IPS DF 19.7 (cell line): ENCODE measurements around the gene TMEM235.
"Not testable (repeated sequence)": the region's sequence is repeated elsewhere in the genome, so short reads cannot be mapped to it uniquely, and the experiment has no call there.

Source experiments
- DNase-seq: peaks from one replicate; pipeline ENCODE4 v3.0.0-alpha.2; 2013; ENCODE audit warnings: low read depth, low spot score

Gene TMEM235

GRCh38 chr17:78219396-78220150 is 11.9 kb upstream of the TMEM235 start:
- peak; percentile 71 for DNase-seq

GRCh38 chr17:78223061-78223460 is 8.4 kb upstream of the TMEM235 start:
- no peak for DNase-seq

- DNase-seq, result no peak
Observed at GRCh38 chr17:78223765-78224164, 7.7 kb upstream of the TMEM235 start.

- no peak for DNase-seq
Observed at GRCh38 chr17:78224231-78225087, 7.0 kb upstream of the TMEM235 start.

GRCh38 chr17:78225088-78225865 is 6.2 kb upstream of the TMEM235 start:
- DNase-seq, result no peak

- no peak for DNase-seq
Observed at GRCh38 chr17:78226055-78226758, 5.2 kb upstream of the TMEM235 start.

- DNase-seq, result no peak
Observed at GRCh38 chr17:78226759-78227454, 4.5 kb upstream of the TMEM235 start.

GRCh38 chr17:78227455-78227916 is 3.9 kb upstream of the TMEM235 start:
- no peak for DNase-seq

GRCh38 chr17:78228176-78228575 is 3.3 kb upstream of the TMEM235 start:
- DNase-seq, result no peak

GRCh38 chr17:78230252-78230962 is 1.0 kb upstream of the TMEM235 start:
- no peak for DNase-seq

- no peak for DNase-seq
Observed at GRCh38 chr17:78231991-78232858, 794 bp downstream of the TMEM235 start.

GRCh38 chr17:78232859-78233173 is 1.4 kb downstream of the TMEM235 start:
- no peak for DNase-seq

- DNase-seq, result no peak
Observed at GRCh38 chr17:78233678-78234077, 2.2 kb downstream of the TMEM235 start.

GRCh38 chr17:78234261-78234865 is 2.9 kb downstream of the TMEM235 start:
- DNase-seq, result no peak

- DNase-seq, result not testable (repeated sequence)
Observed at GRCh38 chr17:78235022-78235421, 3.6 kb downstream of the TMEM235 start.

GRCh38 chr17:78235885-78236284 is 4.5 kb downstream of the TMEM235 start:
- no peak for DNase-seq

- no peak for DNase-seq
Observed at GRCh38 chr17:78236362-78237127, 5.1 kb downstream of the TMEM235 start.

- DNase-seq, result no peak
Observed at GRCh38 chr17:78237401-78238012, 6.1 kb downstream of the TMEM235 start.
